SK-N-SH (cell line): ENCODE measurements around the gene CZIB.

Experiments used
- CTCF ChIP-seq: fragments of 200-600 bp; sonication (generic); IDR thresholded peaks from 2 replicates; pipeline ENCODE4 v1.6.1; 2017; ENCODE audit warnings: antibody characterized with exemption, mild to moderate bottlenecking, moderate library complexity
- EZH2phosphoT487 ChIP-seq: fragments of 200-600 bp; sonication (generic); IDR thresholded peaks from 2 replicates; pipeline ENCODE4 v1.6.1; 2017; ENCODE audit warnings: low read depth, mixed run types, mild to moderate bottlenecking, antibody characterized with exemption, moderate library complexity, borderline replicate concordance
- JUND ChIP-seq: IDR thresholded peaks from 2 replicates; pipeline ENCODE4 v1.4.0; 2012
- REST ChIP-seq: IDR thresholded peaks from 2 replicates; pipeline ENCODE4 v1.6.1; 2012; ENCODE audit warnings: mild to moderate bottlenecking, low read depth, low read length, moderate library complexity
- SIN3A ChIP-seq: IDR thresholded peaks from 2 replicates; pipeline ENCODE4 v1.6.1; 2012; ENCODE audit warnings: low read depth, mild to moderate bottlenecking, low read length, moderate library complexity, borderline replicate concordance
- TAF1 ChIP-seq: IDR thresholded peaks from 2 replicates; pipeline ENCODE4 v1.6.1; 2012; ENCODE audit warnings: low read depth, mild to moderate bottlenecking, low read length, moderate library complexity, borderline replicate concordance
- YY1 ChIP-seq: IDR thresholded peaks from 2 replicates; pipeline ENCODE4 v1.4.0; 2012; ENCODE audit warnings: low read depth, mild to moderate bottlenecking
- ZBTB33 ChIP-seq: IDR thresholded peaks from 2 replicates; pipeline ENCODE4 v1.4.0; 2012; ENCODE audit warnings: low read depth, borderline replicate concordance

GRCh38 chr1:53166366-53166765 lies 54.1 kb downstream of the CZIB start:
- no peak for TF ChIP-seq CTCF
- TF ChIP-seq JUND = no peak
- no peak for TF ChIP-seq EZH2phosphoT487
- TF ChIP-seq REST = no peak
- no peak for TF ChIP-seq TAF1
- no peak for TF ChIP-seq ZBTB33
- no peak for TF ChIP-seq SIN3A
- no peak for TF ChIP-seq YY1
